GM10847 (cell line): ENCODE results near the gene FRMD4A.

Experiments
- POLR2A ChIP-seq: IDR thresholded peaks from 2 replicates; pipeline ENCODE4 v1.6.1; 2011; ENCODE audit not compliant: insufficient read length; ENCODE audit errors: extremely low read depth

Gene FRMD4A

DNA sequence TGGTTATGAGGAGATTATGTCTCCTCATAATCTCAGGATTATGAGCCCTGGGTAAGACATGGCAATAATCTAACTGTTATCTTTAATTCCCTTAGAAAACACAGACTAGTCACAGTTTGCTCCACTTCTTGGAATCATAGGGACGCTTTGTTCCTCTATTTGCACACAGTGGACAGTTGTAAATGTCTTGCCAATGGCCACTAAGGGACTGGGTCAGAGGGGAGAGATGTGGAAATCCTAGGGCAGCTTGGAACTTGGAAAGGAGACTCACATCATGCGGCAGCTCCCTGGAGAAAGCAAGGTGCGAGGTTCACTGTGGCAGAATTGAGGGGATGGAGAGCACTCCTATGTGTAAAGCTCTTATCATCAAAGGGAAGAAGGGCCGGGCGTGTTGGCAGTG lies 477.9 kb downstream of the FRMD4A start:
- no peak for TF ChIP-seq POLR2A

DNA sequence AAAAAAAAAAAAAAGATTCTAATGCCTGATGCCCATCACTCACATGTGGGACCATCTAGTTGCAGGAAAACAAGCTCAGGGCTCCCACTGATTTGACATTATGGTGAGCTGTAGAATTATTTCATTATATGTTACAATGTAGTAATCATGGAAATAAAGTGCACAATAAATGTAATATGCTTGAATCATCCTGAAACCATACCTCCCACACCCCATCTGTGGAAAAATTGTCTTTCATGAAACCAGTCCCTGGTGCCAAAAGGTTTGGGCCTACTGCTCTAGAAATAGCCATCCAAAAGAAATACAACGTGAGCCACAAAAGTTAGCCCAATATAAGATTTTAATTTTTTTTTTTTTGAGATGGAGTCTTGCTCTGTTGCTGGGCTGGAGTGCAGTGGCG lies 478.8 kb downstream of the FRMD4A start:
- TF ChIP-seq POLR2A: no peak

DNA sequence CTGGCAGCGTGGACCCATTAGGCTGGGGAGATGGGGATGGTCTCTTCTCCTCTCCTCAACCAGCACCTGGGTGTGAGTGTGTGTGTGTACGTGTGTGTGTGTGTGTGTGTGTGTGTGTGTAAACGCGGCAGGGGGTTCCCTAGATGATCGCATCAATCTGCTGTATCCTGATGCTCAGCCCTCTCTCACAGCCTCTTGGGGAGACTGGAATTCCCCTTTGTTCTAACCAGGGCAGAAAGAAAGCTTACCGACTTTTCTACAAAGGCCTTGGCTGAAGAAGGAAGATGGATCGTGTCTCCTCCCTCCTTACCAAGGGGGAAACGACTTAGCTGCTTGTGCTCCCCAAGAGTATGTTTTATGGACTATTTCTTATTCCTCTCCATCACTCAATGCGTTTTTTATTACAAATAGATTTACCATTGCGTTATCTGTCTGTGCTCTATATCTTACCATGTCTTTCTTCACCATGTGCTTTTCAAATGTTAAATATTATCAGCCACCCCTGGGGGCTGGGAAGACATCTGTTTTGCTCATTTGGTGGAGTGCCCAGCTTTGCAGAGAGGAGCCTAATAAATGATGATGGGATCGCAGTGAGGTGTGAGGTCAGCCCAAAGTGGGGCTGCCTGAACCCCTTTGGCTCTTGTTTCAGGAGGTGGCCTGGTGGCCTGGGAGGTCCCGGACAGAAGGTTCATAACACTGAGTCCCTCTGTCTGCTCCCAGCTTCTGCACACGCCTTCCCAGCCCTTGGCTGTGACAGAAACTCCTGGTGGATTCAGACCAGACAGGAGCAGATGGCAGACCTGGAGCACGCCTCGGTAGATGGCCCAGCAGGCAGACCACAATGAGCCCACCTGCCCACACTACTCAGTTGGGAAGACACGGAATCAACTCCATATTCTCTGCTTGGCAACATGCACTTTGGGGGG lies 481.9 kb downstream of the FRMD4A start:
- TF ChIP-seq POLR2A: no peak

DNA sequence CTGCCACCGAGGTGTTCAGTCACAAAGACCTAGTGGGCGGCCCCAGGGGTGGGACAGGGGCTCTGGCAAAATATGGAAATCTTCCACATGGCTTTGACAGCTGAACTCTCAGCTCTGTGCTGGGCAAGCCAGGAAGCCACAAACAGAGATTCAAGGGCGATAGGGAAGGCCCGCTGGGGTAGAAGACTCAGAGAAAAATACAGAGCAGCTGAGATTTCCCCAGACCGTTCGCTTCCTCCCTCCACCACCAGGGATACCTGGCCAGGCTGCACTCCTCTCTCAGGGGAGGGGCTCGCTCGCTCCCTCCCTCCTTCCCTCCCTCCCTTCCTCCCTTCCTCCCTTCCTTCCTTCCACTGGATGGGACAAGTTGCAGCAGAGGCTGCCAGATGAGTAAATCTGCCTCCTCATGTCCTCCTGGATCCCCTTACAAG lies 483.5 kb downstream of the FRMD4A start:
- no peak for TF ChIP-seq POLR2A

DNA sequence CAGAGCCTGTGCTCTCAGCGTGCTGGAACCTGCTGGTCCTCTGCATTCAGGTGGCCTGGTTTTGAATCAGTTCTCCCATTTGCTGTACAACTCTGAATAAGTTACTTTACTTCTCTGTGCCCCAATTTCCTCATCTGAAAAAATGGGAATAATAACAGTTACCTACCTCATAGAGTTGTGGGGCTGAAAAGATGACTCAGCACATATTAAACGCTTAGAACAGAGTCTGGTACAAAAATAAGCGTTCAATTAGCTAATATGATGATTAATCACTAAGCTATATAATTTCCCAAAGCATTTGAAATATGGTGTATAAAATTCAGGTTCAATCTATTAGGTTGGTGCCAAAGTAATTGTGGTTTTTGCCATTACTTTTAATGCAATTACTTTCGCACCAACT lies 484.8 kb downstream of the FRMD4A start:
- TF ChIP-seq POLR2A: no peak

DNA sequence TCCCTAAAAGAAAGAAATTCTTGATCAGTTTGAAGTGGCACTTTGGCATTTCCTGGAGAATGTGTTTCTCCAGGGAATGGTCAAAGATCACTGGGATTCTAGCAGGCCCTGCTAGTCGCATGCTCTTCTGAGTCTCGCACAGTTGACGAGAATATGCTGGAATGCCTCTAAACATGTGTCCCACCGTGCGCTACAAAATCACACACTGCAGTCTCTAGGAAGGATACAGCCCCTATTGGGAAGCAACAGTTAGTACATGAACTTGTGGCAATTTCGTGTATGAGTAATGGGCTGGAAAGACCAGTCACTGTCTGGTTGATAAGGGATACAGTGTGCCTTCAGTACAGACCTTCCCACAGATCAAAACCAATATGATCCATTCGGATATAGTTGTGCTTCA lies 486.1 kb downstream of the FRMD4A start:
- TF ChIP-seq POLR2A: no peak

DNA sequence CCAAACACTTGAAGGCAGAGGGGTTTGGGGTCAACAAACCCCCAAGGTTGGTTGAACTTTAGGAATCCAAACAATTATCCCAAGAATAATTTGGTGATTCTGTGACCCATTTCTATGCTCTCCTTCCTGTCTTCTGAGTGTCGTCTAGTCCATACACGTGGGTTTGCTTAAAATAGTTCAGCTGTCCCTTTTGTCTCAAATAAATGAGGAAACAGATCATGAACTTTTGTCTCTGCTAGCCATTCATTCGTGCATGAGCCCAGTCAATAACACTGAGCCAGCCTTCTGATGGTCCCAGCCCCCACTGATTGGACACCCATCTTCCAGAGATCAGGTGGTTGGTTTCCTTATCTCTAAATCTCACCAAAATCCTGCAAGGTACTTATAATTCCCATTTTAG lies 488.6 kb downstream of the FRMD4A start:
- TF ChIP-seq POLR2A: no peak

DNA sequence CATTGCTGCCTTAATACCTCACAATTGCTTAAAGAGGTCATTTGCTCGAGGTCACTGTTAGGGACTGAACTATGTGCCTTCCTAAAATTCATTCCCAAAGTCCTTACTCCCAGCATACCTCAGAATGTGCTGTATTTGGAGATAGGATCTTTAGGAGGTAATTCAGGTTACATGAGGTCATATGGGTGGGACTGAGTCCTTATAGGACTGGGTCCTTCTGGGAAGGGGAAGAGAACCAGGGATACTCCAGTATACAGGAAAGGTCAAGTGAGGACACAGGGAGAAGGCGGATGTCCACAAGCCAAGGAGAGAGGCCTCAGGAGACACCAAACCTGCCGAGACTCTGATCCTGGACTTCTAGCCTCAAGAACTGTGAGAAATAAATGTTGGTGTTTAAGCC lies 490.7 kb downstream of the FRMD4A start:
- TF ChIP-seq POLR2A: no peak

DNA sequence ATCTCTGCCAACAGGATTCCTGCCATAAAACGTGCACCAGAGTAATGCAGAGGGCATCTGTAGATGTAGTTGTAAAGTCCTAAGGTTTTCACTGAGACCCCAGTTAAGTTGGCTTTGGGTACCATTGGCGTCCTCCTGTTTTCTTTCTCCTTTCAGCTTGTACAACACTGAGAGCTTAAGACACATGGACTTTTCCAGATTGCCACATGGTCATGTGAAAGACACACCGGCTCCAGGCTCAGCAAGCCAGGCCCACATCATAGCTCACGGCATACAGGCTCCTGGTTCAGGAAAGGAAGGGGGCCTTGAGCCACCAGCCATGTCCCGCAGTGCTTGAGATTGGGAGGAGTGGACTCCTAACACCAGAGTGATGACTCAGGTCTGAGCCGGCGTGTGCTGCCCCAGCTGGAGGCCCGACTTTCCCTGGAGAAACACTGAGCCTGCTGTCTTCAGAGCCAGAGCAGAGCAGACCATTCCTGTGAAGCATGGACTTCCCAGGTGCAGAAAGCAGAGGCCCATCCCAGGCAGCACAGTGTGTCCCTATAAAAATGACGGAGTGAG lies 491.2 kb downstream of the FRMD4A start:
- TF ChIP-seq POLR2A: no peak

DNA sequence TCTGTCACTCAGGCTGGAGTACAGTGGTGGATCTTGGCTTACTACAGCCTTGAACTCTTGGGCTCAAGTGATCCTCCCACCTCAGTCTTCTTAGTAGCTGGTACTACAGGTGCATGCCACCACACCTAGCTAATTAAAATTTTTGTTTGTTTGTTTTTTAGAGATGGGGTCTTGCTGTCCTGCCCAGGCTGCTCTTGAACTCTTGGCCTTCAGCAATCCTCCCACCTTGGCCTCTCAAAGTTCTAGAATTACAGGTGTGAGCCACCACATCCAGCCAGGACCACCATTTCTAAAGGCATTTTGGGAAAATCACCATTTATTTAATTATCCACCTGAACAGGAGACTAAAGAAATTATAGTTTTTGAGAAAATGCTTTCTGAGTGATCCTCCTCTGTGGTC lies 491.7 kb downstream of the FRMD4A start:
- no peak for TF ChIP-seq POLR2A

- no peak for TF ChIP-seq POLR2A
Observed at GRCh38 chr10:13837966-13838365, 492.8 kb downstream of the FRMD4A start.

DNA sequence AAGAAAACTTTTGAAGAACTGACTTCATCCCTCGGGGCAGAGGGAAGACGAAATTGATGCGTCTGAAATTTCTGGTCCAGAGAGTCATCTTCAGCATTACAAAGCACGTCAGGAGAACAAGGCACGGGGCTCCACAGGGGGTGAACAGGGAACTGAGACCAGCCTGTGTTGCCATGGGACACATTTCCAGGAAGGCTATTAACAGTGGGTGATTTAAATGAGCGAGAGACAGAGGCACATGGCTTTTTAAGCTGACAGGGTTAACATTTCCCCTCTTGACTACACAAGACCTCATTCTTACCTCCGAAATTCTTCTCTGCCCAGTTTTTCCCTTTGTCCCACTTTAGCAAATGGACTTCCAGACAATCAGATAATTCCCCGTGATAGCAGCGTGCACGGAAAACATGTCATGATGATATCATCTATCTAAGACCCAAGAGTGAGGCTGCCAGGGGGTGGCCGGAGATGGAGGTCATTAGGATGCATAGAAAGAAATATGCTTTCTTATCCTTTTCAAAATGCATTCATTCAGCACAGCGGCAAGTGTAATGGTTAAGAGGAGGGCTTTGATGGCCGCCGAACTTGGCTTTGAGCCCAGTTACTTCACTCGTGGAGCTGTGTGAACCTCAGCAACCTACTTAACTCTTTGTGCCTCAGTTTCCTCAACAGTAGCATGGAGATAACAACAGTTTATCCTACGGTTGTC lies 496.0 kb downstream of the FRMD4A start:
- TF ChIP-seq POLR2A: no peak

GRCh38 chr10:13831711-13832141 lies 499.0 kb downstream of the FRMD4A start:
- no peak for TF ChIP-seq POLR2A

- no peak for TF ChIP-seq POLR2A
Observed at GRCh38 chr10:13830385-13830784, 500.3 kb downstream of the FRMD4A start.

DNA sequence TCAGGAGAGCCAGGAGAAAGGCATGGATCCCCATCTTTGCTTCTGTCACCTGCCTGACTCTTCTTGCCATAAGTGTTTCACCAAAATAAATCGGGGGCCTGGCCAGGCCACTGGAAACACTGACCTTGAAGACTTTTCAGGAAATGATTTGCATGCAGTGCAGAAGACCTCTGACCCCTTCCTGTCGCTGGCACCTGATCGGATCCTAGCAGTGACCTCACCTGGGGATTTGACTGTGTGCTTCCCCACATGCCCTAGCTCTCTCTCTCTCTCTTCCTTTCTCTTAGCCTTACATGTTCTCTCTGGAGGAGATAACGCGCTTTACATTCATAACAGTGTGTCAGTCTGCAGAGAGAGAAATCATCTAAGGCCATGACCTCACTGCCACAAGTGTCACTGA lies 500.9 kb downstream of the FRMD4A start:
- no peak for TF ChIP-seq POLR2A

DNA sequence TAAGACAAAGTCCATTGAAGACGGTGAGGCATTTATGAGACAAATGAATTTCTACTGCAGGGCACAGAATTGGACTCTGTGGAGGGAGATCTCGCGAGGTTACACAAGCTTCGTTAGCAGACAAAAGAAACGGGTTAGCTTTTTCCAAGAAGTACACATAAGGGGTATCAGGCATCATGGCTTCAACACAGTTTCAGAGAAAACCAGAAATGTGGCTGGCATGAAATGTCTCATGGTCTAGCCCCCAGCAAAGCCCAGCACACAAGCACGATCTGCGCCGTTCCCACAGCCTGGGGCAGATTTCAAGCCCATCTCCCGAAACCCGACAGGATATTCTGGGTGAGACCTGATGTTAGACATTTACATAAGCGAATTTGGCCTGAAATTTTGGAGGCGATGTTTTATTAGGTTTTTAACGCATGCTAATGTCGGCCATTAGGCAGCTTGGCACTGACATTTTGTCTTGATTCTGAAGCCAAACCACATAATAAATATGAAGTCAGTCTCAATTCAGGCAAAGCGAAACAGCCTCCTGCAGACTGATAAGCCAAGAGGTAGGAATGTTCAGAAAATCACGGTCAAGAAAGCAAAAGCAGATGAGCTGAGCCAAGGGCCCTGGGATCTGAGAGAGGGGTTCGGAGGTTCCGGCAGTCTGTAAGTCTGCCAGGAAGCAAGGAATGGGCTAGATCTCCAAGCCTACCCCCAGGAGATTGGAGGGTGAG lies 503.5 kb downstream of the FRMD4A start:
- TF ChIP-seq POLR2A: no peak
